SK-N-SH treated with all-trans-retinoic acid at 6 μM for 48 hours (cell line): ENCODE results near the gene KCNJ12.

Source experiments
- ATAC-seq: fragments of 200-7000 bp; cut with Tn5 transposase; 3 replicates; pipeline ENCODE4 v1.9.1; 2020; ENCODE audit warnings: mild to moderate bottlenecking, moderate library complexity
- ARNTL ChIP-seq: fragments of 450-650 bp; formaldehyde crosslinking; IDR thresholded peaks from 2 replicates; pipeline ENCODE4 v1.5.0; 2020; ENCODE audit warnings: low read depth, mild to moderate bottlenecking, moderate library complexity, borderline replicate concordance
- BACH2 ChIP-seq: fragments of 250-450 bp; sonication (Bioruptor Pico); IDR thresholded peaks from 2 replicates; pipeline ENCODE4 v1.9.0; 2021; ENCODE audit warnings: mild to moderate bottlenecking, borderline replicate concordance
- CREB5 ChIP-seq: fragments of 250-450 bp; sonication (Bioruptor Pico); IDR thresholded peaks from 2 replicates; pipeline ENCODE4 v1.5.1; 2020; ENCODE audit warnings: low read depth, mild to moderate bottlenecking, moderate library complexity
- CSDC2 ChIP-seq: fragments of 250-450 bp; sonication (Bioruptor Pico); IDR thresholded peaks from 2 replicates; pipeline ENCODE4 v1.5.0; 2020; ENCODE audit warnings: mild to moderate bottlenecking, moderate library complexity
- ESRRG ChIP-seq: fragments of 250-450 bp; sonication (Bioruptor Pico); IDR thresholded peaks from 2 replicates; pipeline ENCODE4 v1.6.1; 2021; ENCODE audit warnings: mild to moderate bottlenecking
- GLIS3 ChIP-seq: fragments of 250-450 bp; sonication (Bioruptor Pico); IDR thresholded peaks from 2 replicates; pipeline ENCODE4 v1.5.0; 2020; ENCODE audit warnings: mild to moderate bottlenecking, moderate library complexity
- ISL1 ChIP-seq: fragments of 250-450 bp; sonication (Bioruptor Pico); IDR thresholded peaks from 2 replicates; pipeline ENCODE4 v2.1.2; 2022; ENCODE audit warnings: mild to moderate bottlenecking, moderate library complexity
- OSR1 ChIP-seq: fragments of 250-450 bp; sonication (Bioruptor Pico); IDR thresholded peaks from 2 replicates; pipeline ENCODE4 v1.8.0; 2022; ENCODE audit warnings: moderate library complexity, mild to moderate bottlenecking, inconsistent platforms
- PPARA ChIP-seq: fragments of 250-450 bp; sonication (Bioruptor Pico); IDR thresholded peaks from 2 replicates; pipeline ENCODE4 v1.5.0; 2020; ENCODE audit warnings: mild to moderate bottlenecking, borderline replicate concordance
- RARB ChIP-seq: fragments of 250-450 bp; sonication (Bioruptor Pico); IDR thresholded peaks from 2 replicates; pipeline ENCODE4 v1.8.0; 2021; ENCODE audit warnings: mild to moderate bottlenecking, moderate library complexity
- SNAI2 ChIP-seq: fragments of 250-450 bp; sonication (Bioruptor Pico); IDR thresholded peaks from 2 replicates; pipeline ENCODE4 v1.5.0; 2020; ENCODE audit warnings: mild to moderate bottlenecking, moderate library complexity
- TCF4 ChIP-seq: fragments of 250-450 bp; sonication (Bioruptor Pico); IDR thresholded peaks from 2 replicates; pipeline ENCODE4 v1.8.0; 2021; ENCODE audit warnings: mild to moderate bottlenecking, moderate library complexity, borderline replicate concordance
- TOX ChIP-seq: fragments of 250-450 bp; sonication (Bioruptor Pico); IDR thresholded peaks from 2 replicates; pipeline ENCODE4 v1.8.0; 2021; ENCODE audit warnings: mild to moderate bottlenecking, moderate library complexity, borderline replicate concordance
- ZC3H10 ChIP-seq: fragments of 250-450 bp; sonication (Bioruptor Pico); IDR thresholded peaks from 2 replicates; pipeline ENCODE4 v1.5.1; 2021; ENCODE audit warnings: mild to moderate bottlenecking, moderate library complexity
- ZFP3 ChIP-seq: fragments of 250-450 bp; sonication (Bioruptor Pico); IDR thresholded peaks from 2 replicates; pipeline ENCODE4 v1.5.0; 2020; ENCODE audit warnings: mild to moderate bottlenecking, moderate library complexity
- ZFP30 ChIP-seq: fragments of 450-650 bp; formaldehyde crosslinking; IDR thresholded peaks from 2 replicates; pipeline ENCODE4 v1.5.0; 2022; ENCODE audit warnings: mild to moderate bottlenecking, moderate library complexity
- ZNF70 ChIP-seq: fragments of 450-650 bp; formaldehyde crosslinking; IDR thresholded peaks from 2 replicates; pipeline ENCODE4 v1.5.0; 2020; ENCODE audit warnings: mild to moderate bottlenecking, moderate library complexity
- ZNF8 ChIP-seq: fragments of 450-650 bp; formaldehyde crosslinking; IDR thresholded peaks from 2 replicates; pipeline ENCODE4 v1.5.0; 2020; ENCODE audit warnings: mild to moderate bottlenecking, moderate library complexity
- TF ChIP-seq, protein P1 (sequence below): fragments of 250-450 bp; sonication (Bioruptor Pico); IDR thresholded peaks from 2 replicates; pipeline ENCODE4 v1.5.1; 2021; ENCODE audit warnings: mild to moderate bottlenecking, moderate library complexity
- TF ChIP-seq, protein P2 (sequence below): fragments of 250-450 bp; sonication (Bioruptor Pico); IDR thresholded peaks from 2 replicates; pipeline ENCODE4 v1.8.0; 2021; ENCODE audit warnings: low read depth, mild to moderate bottlenecking, moderate library complexity, borderline replicate concordance

The KCNJ12 gene

DNA sequence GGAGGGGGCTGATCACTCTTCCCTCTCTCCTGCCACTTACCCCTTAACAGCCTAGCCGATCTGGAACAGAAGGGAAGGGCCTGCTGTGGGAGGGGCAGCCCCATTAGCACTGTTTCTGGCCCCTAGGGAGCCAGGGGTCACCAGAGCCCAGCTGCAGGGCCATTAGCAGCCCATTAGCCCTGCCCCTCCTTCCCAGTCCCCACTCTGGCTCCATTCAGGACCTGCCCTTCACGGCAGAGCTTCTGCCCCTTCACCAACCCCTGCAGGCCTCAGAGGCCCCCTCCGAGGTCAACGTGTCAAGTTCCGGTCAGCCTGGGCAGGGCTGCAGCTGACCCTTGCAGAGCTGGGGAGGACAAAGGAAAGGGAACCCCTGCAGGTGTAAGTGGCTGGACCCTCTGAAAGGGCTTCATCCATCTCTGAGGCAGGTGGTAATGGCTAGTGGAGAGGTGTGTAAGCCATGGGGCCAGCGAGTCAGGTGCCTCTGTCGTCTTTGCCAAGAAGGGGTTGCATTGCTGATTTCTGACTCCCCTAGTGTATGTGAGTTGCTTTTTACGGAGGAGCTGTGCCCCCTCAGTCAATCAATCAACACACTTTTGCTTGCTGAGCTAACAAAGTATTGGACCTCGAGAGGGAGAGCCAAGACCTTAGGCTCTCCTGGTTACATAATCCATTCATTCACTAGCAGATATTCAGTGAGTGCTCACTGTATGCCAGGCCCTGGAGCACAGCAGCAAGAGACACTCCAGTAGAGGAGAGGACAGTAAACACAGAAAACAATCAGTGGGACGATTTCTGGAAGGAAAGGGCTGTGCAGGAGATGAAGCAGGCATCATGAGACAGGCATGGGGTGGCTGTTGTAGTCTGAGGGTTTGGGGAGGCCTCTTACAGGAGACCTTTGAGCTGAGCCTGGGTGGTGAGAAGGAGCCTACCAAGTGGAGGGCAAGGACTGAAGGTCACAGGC, 18.2 kb upstream of the KCNJ12 start:
- TF ChIP-seq CREB5 (CRISPR knock-in tag), result no peak
- no peak for TF ChIP-seq ARNTL (CRISPR knock-in tag)
- no peak for TF ChIP-seq OSR1
- no peak for TF ChIP-seq ZFP30 (CRISPR knock-in tag)
- no peak for TF ChIP-seq ZNF70 (CRISPR knock-in tag)
- TF ChIP-seq CSDC2 (CRISPR knock-in tag), result no peak
- TF ChIP-seq, protein P1, sequence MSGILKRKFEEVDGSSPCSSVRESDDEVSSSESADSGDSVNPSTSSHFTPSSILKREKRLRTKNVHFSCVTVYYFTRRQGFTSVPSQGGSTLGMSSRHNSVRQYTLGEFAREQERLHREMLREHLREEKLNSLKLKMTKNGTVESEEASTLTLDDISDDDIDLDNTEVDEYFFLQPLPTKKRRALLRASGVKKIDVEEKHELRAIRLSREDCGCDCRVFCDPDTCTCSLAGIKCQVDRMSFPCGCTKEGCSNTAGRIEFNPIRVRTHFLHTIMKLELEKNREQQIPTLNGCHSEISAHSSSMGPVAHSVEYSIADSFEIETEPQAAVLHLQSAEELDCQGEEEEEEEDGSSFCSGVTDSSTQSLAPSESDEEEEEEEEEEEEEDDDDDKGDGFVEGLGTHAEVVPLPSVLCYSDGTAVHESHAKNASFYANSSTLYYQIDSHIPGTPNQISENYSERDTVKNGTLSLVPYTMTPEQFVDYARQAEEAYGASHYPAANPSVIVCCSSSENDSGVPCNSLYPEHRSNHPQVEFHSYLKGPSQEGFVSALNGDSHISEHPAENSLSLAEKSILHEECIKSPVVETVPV (CRISPR knock-in tag), result no peak
- TF ChIP-seq ZC3H10 (CRISPR knock-in tag), result no peak
- TF ChIP-seq, protein P2, sequence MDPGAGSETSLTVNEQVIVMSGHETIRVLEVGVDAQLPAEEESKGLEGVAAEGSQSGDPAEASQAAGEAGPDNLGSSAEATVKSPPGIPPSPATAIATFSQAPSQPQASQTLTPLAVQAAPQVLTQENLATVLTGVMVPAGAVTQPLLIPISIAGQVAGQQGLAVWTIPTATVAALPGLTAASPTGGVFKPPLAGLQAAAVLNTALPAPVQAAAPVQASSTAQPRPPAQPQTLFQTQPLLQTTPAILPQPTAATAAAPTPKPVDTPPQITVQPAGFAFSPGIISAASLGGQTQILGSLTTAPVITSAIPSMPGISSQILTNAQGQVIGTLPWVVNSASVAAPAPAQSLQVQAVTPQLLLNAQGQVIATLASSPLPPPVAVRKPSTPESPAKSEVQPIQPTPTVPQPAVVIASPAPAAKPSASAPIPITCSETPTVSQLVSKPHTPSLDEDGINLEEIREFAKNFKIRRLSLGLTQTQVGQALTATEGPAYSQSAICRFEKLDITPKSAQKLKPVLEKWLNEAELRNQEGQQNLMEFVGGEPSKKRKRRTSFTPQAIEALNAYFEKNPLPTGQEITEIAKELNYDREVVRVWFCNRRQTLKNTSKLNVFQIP (CRISPR knock-in tag), result no peak
- TF ChIP-seq ESRRG (CRISPR knock-in tag), result no peak
- no peak for TF ChIP-seq ZFP3 (CRISPR knock-in tag)
- TF ChIP-seq ZNF8 (CRISPR knock-in tag), result no peak
- TF ChIP-seq TCF4 (CRISPR knock-in tag), result no peak
- TF ChIP-seq BACH2, result no peak
- no peak for TF ChIP-seq GLIS3
- TF ChIP-seq PPARA (CRISPR knock-in tag), result no peak
- no peak for TF ChIP-seq RARB
- no peak for TF ChIP-seq TOX (CRISPR knock-in tag)
- ATAC-seq, result no peak; the same call in 2 of the 3 replicates

- no peak for ATAC-seq
- TF ChIP-seq ISL1 (CRISPR knock-in tag), result no peak
- no peak for TF ChIP-seq ARNTL (CRISPR knock-in tag)
- no peak for TF ChIP-seq OSR1
- no peak for TF ChIP-seq CREB5 (CRISPR knock-in tag)
- TF ChIP-seq BACH2, result no peak
- TF ChIP-seq PPARA (CRISPR knock-in tag), result no peak
- no peak for TF ChIP-seq ZC3H10 (CRISPR knock-in tag)
- no peak for TF ChIP-seq SNAI2 (CRISPR knock-in tag)
- TF ChIP-seq, protein P1 (CRISPR knock-in tag), result no peak
- no peak for TF ChIP-seq ZNF70 (CRISPR knock-in tag)
- no peak for TF ChIP-seq GLIS3
- TF ChIP-seq ZFP30 (CRISPR knock-in tag), result no peak
- no peak for TF ChIP-seq ESRRG (CRISPR knock-in tag)
Observed at GRCh38 chr17:21358682-21359482, 17.3 kb upstream of the KCNJ12 start.

DNA sequence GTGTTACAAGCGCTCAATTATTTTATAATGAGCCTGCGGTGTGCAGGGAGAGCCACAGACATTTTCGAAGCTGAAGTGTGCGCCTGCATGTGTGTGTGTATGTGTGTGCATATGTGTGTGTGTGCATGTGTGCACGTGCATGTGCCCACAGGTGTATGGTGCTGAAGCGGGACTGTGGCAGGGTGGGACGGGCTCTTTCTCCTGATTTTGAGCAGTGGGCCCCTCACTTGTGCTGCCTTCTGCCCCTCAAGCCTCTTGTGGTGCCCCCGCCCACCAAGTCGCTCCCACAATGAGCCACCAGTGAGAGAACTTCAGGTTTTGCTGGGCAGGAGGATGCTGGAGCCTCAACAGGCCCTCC, 16.7 kb upstream of the KCNJ12 start:
- ATAC-seq, result no peak
- TF ChIP-seq ARNTL (CRISPR knock-in tag) (no peak), ISL1 (CRISPR knock-in tag) (no peak)
